ENCODE data around the gene PCDHGC3.

Gene PCDHGC3

DNA sequence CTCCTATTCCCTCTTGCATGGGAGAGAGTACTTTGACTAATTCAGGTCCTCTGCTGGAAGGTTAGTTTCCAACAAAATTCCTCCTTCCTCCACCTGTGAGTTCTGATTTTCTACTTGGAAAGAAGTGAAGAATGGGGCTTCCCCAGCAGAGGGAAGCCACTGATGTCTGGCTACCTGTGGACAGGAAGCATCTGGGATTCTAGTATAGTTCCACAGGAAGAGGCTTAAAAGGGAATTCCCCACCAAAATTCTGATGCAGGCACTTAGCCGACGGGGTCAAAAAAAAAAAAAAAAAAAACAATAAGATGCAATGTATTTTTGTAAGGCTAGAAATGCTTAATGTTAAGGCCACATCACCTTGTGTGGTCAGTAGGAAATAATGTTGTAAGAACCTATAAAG, 46.5 kb downstream of the PCDHGC3 start:
- no peaks in the 10 kb centered on the region for H3K9me3 ChIP-seq (ENCODE audit: control insufficient read depth, insufficient read depth, low read length)
- DNase-seq (ENCODE audit: low read depth, low spot score), result no peak
- peaks cover 7% of the 10 kb centered on the region; the same call in 1 of the 2 replicates for H3K36me3 ChIP-seq (ENCODE audit: control insufficient read depth, insufficient read depth, low read length)
- H3K27me3 ChIP-seq (ENCODE audit: control insufficient read depth, insufficient read depth, low read length), result no peaks in the 10 kb centered on the region
- no peaks in the 10 kb centered on the region for H3K4me1 ChIP-seq (ENCODE audit: control insufficient read depth, insufficient read depth, low read length)
- H3K4me3 ChIP-seq (ENCODE audit: low read length), result no peak overlapping the region
- H3K27ac ChIP-seq (ENCODE audit: low read length), result no peak overlapping the region
- no CpG with 5 or more reads among the region's 2 CpGs for WGBS (ENCODE audit: insufficient coverage, insufficient read length)

GRCh38 chr5:141523991-141524390, 48.2 kb downstream of the PCDHGC3 start:
- WGBS (ENCODE audit: insufficient coverage, insufficient read length), result no CpG with 5 or more reads among the region's 8 CpGs
- Histone ChIP-seq H3K27ac (ENCODE audit: low read length) (no peak overlapping the region), H3K9me3 (ENCODE audit: control insufficient read depth, insufficient read depth, low read length) (no peaks in the 10 kb centered on the region), H3K36me3 (ENCODE audit: control insufficient read depth, insufficient read depth, low read length) (peaks cover 15% of the 10 kb centered on the region; the same call in 1 of the 2 replicates), H3K4me1 (ENCODE audit: control insufficient read depth, insufficient read depth, low read length) (no peaks in the 10 kb centered on the region), H3K27me3 (ENCODE audit: control insufficient read depth, insufficient read depth, low read length) (no peaks in the 10 kb centered on the region), H3K4me3 (ENCODE audit: low read length) (no peak overlapping the region)
- no peak for DNase-seq (ENCODE audit: low read depth, low spot score)

DNA sequence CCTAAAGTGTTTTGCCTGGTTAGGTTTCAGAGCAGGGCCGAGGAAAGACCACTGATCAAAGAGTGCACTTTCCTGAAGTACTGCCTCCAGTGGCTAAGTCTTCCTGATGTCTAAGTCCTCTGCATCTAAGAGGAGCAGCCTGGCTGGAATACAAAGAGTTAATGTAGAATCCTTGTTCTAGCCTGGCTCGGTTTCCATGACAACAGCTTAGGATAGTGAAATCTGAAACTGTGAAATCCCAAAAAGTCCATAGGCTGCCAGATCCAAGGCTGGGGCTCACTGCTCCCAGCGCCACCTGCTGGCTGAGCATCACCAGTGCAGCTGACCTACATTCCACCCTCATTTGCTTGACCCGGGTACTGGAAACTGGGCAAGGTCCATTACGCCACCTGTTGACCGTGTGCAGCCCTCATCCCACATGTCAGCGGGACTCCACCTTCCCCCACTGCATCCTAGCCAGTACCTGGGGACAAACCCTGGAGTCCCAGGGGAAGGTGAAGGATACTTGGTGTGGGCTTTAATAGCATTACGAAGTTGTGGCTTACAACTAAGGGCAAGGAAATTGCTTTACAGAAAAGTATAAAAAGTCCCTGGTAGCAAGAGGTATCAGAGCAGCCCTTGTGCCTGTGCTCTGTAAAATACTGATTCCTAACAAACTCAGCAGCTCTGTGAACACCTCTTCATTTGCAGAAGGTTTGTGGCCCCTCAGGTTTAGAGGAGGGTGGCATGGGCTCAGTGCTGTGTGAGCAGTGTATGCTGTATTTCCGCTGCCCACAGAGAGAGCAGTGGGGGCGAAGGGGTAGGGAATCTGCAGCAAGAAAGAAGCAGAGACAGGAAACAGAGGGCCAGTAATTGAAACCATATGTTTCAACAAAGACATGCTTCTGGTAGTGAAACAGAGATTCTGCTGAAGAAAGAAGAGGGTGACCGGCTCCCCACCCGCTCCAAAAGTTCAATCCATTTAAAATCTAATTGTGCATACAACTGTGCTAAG, 49.1 kb downstream of the PCDHGC3 start:
- no peaks in the 10 kb centered on the region for H3K9me3 ChIP-seq (ENCODE audit: control insufficient read depth, insufficient read depth, low read length)
- no peaks in the 10 kb centered on the region for H3K27me3 ChIP-seq (ENCODE audit: control insufficient read depth, insufficient read depth, low read length)
- H3K27ac ChIP-seq (ENCODE audit: low read length), result no peak overlapping the region
- H3K4me1 ChIP-seq (ENCODE audit: control insufficient read depth, insufficient read depth, low read length), result no peaks in the 10 kb centered on the region
- H3K36me3 ChIP-seq (ENCODE audit: control insufficient read depth, insufficient read depth, low read length), result peaks cover 19% of the 10 kb centered on the region; the same call in 1 of the 2 replicates
- peak; percentile 99 for DNase-seq (ENCODE audit: low read depth, low spot score)
- WGBS (ENCODE audit: insufficient coverage, insufficient read length), result no CpG with 5 or more reads among the region's 12 CpGs
- no peak overlapping the region for H3K4me3 ChIP-seq (ENCODE audit: low read length)

DNA sequence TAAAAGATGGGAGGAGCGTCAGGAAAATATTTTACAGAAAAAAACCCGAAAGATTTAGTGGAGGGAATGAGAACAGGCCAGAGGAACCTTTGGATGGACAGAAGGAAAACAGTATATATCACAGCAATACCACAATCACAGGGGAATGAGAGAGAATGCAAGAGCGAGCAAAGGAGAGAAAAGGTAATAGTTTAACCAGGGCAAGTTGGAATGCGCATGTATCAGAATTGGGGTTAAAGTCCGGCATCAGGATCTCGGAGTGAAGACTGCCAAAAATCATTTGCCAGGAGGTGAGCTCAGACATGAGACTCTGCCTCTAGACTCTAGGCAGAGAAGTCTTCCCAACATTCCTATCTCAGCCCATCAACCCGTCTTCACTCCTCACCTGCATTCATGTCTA, 49.9 kb downstream of the PCDHGC3 start:
- no peaks in the 10 kb centered on the region for H3K9me3 ChIP-seq (ENCODE audit: control insufficient read depth, insufficient read depth, low read length)
- H3K4me3 ChIP-seq (ENCODE audit: low read length), result no peak overlapping the region
- no peak for DNase-seq (ENCODE audit: low read depth, low spot score)
- H3K4me1 ChIP-seq (ENCODE audit: control insufficient read depth, insufficient read depth, low read length), result no peaks in the 10 kb centered on the region
- H3K27ac ChIP-seq (ENCODE audit: low read length), result no peak overlapping the region
- H3K27me3 ChIP-seq (ENCODE audit: control insufficient read depth, insufficient read depth, low read length), result no peaks in the 10 kb centered on the region
- WGBS (ENCODE audit: insufficient coverage, insufficient read length), result no CpG with 5 or more reads among the region's 7 CpGs
- H3K36me3 ChIP-seq (ENCODE audit: control insufficient read depth, insufficient read depth, low read length), result peaks cover 19% of the 10 kb centered on the region; the same call in 1 of the 2 replicates

DNA sequence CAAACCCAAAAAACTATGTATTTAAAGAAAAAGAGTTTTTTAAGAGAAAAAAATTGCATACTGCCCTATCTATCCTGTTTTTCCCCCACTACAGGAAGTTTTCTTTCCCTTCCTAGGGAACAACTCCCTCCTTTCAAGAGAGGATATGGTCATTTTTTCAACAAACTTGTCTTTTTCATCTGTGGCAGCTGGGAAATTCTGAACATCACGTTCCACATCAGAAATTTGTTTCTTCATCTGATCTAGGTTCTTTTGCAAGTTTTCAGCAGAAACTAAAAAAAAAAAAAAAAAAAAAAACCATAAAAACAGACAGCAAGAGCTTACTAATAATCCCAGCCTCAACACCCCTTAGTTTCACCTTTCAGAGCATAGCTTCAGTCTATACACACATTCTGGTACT, 51.7 kb downstream of the PCDHGC3 start:
- no peak for DNase-seq (ENCODE audit: low read depth, low spot score)
- WGBS (ENCODE audit: insufficient coverage, insufficient read length), result no CpG with 5 or more reads among the region's 1 CpG
- Histone ChIP-seq H3K36me3 (ENCODE audit: control insufficient read depth, insufficient read depth, low read length) (peaks cover 19% of the 10 kb centered on the region; the same call in 1 of the 2 replicates), H3K27me3 (ENCODE audit: control insufficient read depth, insufficient read depth, low read length) (no peaks in the 10 kb centered on the region), H3K4me3 (ENCODE audit: low read length) (no peak overlapping the region), H3K9me3 (ENCODE audit: control insufficient read depth, insufficient read depth, low read length) (no peaks in the 10 kb centered on the region), H3K27ac (ENCODE audit: low read length) (no peak overlapping the region), H3K4me1 (ENCODE audit: control insufficient read depth, insufficient read depth, low read length) (no peaks in the 10 kb centered on the region)
